WTC11 (cell line): ENCODE measurements around the gene NFATC1. TPM values are rescaled to one million over a fixed set of nuclear protein-coding genes. Genes with fewer than 3 reads are reported as not detected.

Experiments
- ATAC-seq: fragments of 200-7000 bp; cut with Tn5 transposase; 2 replicates; pipeline ENCODE4 v1.10.0; 2021; ENCODE audit warnings: mild to moderate bottlenecking, moderate library complexity
- CTCF ChIA-PET: fragments of 300-600 bp; sonication (Branson Sonifier 250); formaldehyde crosslinking; loops from one replicate; lab custom pipeline; 2021; ENCODE audit warnings: antibody characterized with exemption; lab: Charles Lee
- POLR2A ChIA-PET: fragments of 350-600 bp; sonication (Branson Sonifier 250); formaldehyde crosslinking; loops from one replicate; lab custom pipeline; 2021; ENCODE audit warnings: antibody characterized with exemption; lab: Charles Lee
- DNase-seq: peaks from one replicate; pipeline ENCODE4 v3.0.0; 2021; ENCODE audit warnings: low spot score
- H3K27ac Mint-ChIP-seq: 2 replicates; pipeline ENCODE4 v1.8.0; 2021; ENCODE audit warnings: mixed read lengths
- H3K27me3 Mint-ChIP-seq: 2 replicates; pipeline ENCODE4 v1.8.0; 2021; ENCODE audit warnings: low read depth, mild to moderate bottlenecking, moderate library complexity, mixed read lengths
- H3K36me3 Mint-ChIP-seq: 2 replicates; pipeline ENCODE4 v1.8.0; 2021; ENCODE audit warnings: mixed read lengths
- H3K4me1 Mint-ChIP-seq: 2 replicates; pipeline ENCODE4 v1.8.0; 2022; ENCODE audit warnings: mixed read lengths
- H3K4me3 Mint-ChIP-seq: 2 replicates; pipeline ENCODE4 v1.8.0; 2021; ENCODE audit warnings: mild to moderate bottlenecking, moderate library complexity, mixed read lengths
- H3K9me3 Mint-ChIP-seq: 2 replicates; pipeline ENCODE4 v1.8.0; 2021; ENCODE audit warnings: mixed read lengths
- FOXP1 ChIP-seq: sonication (generic); formaldehyde crosslinking; IDR thresholded peaks from 2 replicates; pipeline ENCODE4 v1.8.0; 2022; ENCODE audit warnings: missing genetic modification reagents, mild to moderate bottlenecking, moderate library complexity, borderline replicate concordance
- IRF2 ChIP-seq: sonication (generic); formaldehyde crosslinking; IDR thresholded peaks from 2 replicates; pipeline ENCODE4 v1.8.0; 2022; ENCODE audit warnings: low read depth, missing genetic modification reagents, borderline replicate concordance
- NR1H2 ChIP-seq: sonication (generic); formaldehyde crosslinking; IDR thresholded peaks from 2 replicates; pipeline ENCODE4 v1.9.0; 2021; ENCODE audit warnings: mild to moderate bottlenecking, moderate library complexity, missing genetic modification reagents
- ZNF263 ChIP-seq: sonication (generic); formaldehyde crosslinking; IDR thresholded peaks from 2 replicates; pipeline ENCODE4 v1.8.1; 2022; ENCODE audit warnings: low read depth, mild to moderate bottlenecking, moderate library complexity, missing genetic modification reagents
- ZNF396 ChIP-seq: fragments of 250-450 bp; sonication (Bioruptor Pico); IDR thresholded peaks from 2 replicates; pipeline ENCODE4 v1.8.0; 2021; ENCODE audit warnings: mild to moderate bottlenecking, moderate library complexity, borderline replicate concordance
- ZNF423 ChIP-seq: fragments of 250-450 bp; sonication (Bioruptor Pico); IDR thresholded peaks from 2 replicates; pipeline ENCODE4 v2.1.2; 2022; ENCODE audit warnings: mild to moderate bottlenecking, moderate library complexity
- total RNA-seq: library from RNA; stranded (reverse); gene quantifications from 3 replicates; pipeline ENCODE4 v1.2.3, GENCODE V29; 2021
- TF ChIP-seq, protein P1 (sequence below): sonication (generic); formaldehyde crosslinking; IDR thresholded peaks from 2 replicates; pipeline ENCODE4 v1.8.1; 2023; ENCODE audit warnings: mild to moderate bottlenecking, missing genetic modification reagents
- TF ChIP-seq, protein P2 (sequence below): sonication (generic); formaldehyde crosslinking; IDR thresholded peaks from 2 replicates; pipeline ENCODE4 v1.8.0; 2023; ENCODE audit warnings: missing genetic modification reagents, mild to moderate bottlenecking, borderline replicate concordance
- TF ChIP-seq, protein P3 (sequence below): sonication (generic); formaldehyde crosslinking; IDR thresholded peaks from 2 replicates; pipeline ENCODE4 v1.8.1; 2022; ENCODE audit warnings: mild to moderate bottlenecking, moderate library complexity, missing genetic modification reagents
- TF ChIP-seq, protein P4 (sequence below): fragments of 250-450 bp; sonication (Bioruptor Pico); conservative IDR thresholded peaks from 2 replicates; pipeline ENCODE4 v1.9.0; 2021; ENCODE audit warnings: mild to moderate bottlenecking
- TF ChIP-seq, protein P5 (sequence below): fragments of 250-450 bp; sonication (Bioruptor Pico); IDR thresholded peaks from 2 replicates; pipeline ENCODE4 v1.9.0; 2021; ENCODE audit warnings: mild to moderate bottlenecking, borderline replicate concordance
- TF ChIP-seq, protein P6 (sequence below): sonication (generic); formaldehyde crosslinking; IDR thresholded peaks from 2 replicates; pipeline ENCODE4 v1.8.1; 2023; ENCODE audit warnings: mild to moderate bottlenecking, missing genetic modification reagents
- TF ChIP-seq, protein P7 (sequence below): sonication (generic); formaldehyde crosslinking; IDR thresholded peaks from 2 replicates; pipeline ENCODE4 v1.8.1; 2022; ENCODE audit warnings: low read depth, mild to moderate bottlenecking, moderate library complexity, missing genetic modification reagents, borderline replicate concordance

Gene NFATC1
- total RNA-seq, 1 experiment from 2014 or later = 20.2 TPM

DNA sequence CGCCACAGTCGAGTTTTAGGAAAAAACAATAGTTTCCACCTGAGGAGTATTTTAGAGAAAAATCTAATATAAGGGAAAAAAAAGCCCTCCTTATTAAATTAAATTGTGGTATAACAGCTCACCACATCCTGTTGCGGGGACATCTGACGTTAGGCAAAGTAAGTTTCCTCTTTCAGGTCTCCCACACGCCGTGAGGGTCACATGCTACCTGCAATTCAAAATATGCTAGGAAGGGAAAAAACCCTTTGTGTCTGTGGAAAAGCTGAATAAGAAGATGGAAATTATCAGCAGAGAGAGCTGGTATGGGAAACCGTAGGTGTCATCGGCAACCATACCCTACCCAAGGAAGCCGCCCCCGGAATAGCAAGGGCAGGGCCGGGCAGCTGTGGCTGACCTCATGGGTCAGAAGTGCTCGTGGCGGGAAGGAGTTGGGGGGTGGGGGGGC is 128.0 kb downstream of the NFATC1 start:
- Mint-ChIP-seq H3K4me1 (peaks cover 6% of the 10 kb centered on the region; the same call in 1 of the 2 replicates), H3K4me3 (no peak overlapping the region), H3K27ac (no peak overlapping the region), H3K36me3 (no peaks in the 10 kb centered on the region; the same call in 1 of the 2 replicates), H3K9me3 (no peaks in the 10 kb centered on the region), H3K27me3 (no peaks in the 10 kb centered on the region; the same call in 1 of the 2 replicates)
- no peak for DNase-seq
- no peak for ATAC-seq
- ChIA-PET CTCF (interaction anchor here (1.2 kb wide), 1 partner anchor 12 kb away, joined by 3 read pairs; no protein-coding TSS in a partner anchor), POLR2A (no interaction called here)
- TF ChIP-seq IRF2 (CRISPR knock-in tag) (no peak), NR1H2 (CRISPR knock-in tag) (no peak), FOXP1 (CRISPR knock-in tag) (no peak), ZNF396 (no peak), ZNF423 (no peak), ZNF263 (CRISPR knock-in tag) (no peak)
- TF ChIP-seq, protein P1, sequence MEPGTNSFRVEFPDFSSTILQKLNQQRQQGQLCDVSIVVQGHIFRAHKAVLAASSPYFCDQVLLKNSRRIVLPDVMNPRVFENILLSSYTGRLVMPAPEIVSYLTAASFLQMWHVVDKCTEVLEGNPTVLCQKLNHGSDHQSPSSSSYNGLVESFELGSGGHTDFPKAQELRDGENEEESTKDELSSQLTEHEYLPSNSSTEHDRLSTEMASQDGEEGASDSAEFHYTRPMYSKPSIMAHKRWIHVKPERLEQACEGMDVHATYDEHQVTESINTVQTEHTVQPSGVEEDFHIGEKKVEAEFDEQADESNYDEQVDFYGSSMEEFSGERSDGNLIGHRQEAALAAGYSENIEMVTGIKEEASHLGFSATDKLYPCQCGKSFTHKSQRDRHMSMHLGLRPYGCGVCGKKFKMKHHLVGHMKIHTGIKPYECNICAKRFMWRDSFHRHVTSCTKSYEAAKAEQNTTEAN = no peak
- TF ChIP-seq, protein P2, sequence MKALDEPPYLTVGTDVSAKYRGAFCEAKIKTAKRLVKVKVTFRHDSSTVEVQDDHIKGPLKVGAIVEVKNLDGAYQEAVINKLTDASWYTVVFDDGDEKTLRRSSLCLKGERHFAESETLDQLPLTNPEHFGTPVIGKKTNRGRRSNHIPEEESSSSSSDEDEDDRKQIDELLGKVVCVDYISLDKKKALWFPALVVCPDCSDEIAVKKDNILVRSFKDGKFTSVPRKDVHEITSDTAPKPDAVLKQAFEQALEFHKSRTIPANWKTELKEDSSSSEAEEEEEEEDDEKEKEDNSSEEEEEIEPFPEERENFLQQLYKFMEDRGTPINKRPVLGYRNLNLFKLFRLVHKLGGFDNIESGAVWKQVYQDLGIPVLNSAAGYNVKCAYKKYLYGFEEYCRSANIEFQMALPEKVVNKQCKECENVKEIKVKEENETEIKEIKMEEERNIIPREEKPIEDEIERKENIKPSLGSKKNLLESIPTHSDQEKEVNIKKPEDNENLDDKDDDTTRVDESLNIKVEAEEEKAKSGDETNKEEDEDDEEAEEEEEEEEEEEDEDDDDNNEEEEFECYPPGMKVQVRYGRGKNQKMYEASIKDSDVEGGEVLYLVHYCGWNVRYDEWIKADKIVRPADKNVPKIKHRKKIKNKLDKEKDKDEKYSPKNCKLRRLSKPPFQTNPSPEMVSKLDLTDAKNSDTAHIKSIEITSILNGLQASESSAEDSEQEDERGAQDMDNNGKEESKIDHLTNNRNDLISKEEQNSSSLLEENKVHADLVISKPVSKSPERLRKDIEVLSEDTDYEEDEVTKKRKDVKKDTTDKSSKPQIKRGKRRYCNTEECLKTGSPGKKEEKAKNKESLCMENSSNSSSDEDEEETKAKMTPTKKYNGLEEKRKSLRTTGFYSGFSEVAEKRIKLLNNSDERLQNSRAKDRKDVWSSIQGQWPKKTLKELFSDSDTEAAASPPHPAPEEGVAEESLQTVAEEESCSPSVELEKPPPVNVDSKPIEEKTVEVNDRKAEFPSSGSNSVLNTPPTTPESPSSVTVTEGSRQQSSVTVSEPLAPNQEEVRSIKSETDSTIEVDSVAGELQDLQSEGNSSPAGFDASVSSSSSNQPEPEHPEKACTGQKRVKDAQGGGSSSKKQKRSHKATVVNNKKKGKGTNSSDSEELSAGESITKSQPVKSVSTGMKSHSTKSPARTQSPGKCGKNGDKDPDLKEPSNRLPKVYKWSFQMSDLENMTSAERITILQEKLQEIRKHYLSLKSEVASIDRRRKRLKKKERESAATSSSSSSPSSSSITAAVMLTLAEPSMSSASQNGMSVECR (CRISPR knock-in tag) = no peak
- TF ChIP-seq, protein P3, sequence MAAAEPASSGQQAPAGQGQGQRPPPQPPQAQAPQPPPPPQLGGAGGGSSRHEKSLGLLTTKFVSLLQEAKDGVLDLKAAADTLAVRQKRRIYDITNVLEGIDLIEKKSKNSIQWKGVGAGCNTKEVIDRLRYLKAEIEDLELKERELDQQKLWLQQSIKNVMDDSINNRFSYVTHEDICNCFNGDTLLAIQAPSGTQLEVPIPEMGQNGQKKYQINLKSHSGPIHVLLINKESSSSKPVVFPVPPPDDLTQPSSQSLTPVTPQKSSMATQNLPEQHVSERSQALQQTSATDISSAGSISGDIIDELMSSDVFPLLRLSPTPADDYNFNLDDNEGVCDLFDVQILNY (CRISPR knock-in tag) = no peak
- TF ChIP-seq, protein P4, sequence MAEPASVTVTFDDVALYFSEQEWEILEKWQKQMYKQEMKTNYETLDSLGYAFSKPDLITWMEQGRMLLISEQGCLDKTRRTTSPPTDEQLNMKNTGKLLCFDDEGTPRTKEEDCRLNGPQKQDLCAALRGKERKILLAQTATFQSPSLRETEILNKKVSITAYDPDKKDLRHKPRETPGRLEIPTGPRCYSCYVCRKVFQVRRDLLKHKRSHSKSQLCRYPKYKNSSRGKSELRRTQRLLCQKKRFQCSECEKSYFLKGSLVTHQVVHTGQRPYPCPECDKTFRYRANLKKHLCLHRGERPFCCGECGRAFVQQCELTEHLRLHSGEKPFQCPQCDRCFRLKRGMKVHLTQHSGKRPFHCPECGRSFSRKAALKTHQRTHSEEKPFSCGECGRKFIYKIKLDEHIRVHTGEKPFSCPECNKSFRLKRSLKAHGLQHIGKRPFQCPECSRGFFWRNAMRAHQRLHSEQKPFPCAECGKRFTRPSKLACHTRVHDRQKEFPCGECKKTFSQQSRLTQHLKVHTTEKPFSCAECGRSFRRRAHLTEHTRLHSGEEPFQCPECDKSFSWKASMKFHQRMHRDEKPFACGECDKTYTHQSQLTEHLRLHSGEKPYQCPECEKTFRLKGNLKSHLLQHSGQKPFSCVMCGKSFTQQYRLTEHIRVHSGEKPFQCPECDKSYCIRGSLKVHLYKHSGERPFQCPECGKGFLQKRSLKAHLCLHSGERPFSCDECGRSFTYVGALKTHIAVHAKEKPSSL (CRISPR knock-in tag) = no peak
- TF ChIP-seq, protein P5, sequence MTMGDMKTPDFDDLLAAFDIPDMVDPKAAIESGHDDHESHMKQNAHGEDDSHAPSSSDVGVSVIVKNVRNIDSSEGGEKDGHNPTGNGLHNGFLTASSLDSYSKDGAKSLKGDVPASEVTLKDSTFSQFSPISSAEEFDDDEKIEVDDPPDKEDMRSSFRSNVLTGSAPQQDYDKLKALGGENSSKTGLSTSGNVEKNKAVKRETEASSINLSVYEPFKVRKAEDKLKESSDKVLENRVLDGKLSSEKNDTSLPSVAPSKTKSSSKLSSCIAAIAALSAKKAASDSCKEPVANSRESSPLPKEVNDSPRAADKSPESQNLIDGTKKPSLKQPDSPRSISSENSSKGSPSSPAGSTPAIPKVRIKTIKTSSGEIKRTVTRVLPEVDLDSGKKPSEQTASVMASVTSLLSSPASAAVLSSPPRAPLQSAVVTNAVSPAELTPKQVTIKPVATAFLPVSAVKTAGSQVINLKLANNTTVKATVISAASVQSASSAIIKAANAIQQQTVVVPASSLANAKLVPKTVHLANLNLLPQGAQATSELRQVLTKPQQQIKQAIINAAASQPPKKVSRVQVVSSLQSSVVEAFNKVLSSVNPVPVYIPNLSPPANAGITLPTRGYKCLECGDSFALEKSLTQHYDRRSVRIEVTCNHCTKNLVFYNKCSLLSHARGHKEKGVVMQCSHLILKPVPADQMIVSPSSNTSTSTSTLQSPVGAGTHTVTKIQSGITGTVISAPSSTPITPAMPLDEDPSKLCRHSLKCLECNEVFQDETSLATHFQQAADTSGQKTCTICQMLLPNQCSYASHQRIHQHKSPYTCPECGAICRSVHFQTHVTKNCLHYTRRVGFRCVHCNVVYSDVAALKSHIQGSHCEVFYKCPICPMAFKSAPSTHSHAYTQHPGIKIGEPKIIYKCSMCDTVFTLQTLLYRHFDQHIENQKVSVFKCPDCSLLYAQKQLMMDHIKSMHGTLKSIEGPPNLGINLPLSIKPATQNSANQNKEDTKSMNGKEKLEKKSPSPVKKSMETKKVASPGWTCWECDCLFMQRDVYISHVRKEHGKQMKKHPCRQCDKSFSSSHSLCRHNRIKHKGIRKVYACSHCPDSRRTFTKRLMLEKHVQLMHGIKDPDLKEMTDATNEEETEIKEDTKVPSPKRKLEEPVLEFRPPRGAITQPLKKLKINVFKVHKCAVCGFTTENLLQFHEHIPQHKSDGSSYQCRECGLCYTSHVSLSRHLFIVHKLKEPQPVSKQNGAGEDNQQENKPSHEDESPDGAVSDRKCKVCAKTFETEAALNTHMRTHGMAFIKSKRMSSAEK (CRISPR knock-in tag) = no peak
- TF ChIP-seq, protein P6, sequence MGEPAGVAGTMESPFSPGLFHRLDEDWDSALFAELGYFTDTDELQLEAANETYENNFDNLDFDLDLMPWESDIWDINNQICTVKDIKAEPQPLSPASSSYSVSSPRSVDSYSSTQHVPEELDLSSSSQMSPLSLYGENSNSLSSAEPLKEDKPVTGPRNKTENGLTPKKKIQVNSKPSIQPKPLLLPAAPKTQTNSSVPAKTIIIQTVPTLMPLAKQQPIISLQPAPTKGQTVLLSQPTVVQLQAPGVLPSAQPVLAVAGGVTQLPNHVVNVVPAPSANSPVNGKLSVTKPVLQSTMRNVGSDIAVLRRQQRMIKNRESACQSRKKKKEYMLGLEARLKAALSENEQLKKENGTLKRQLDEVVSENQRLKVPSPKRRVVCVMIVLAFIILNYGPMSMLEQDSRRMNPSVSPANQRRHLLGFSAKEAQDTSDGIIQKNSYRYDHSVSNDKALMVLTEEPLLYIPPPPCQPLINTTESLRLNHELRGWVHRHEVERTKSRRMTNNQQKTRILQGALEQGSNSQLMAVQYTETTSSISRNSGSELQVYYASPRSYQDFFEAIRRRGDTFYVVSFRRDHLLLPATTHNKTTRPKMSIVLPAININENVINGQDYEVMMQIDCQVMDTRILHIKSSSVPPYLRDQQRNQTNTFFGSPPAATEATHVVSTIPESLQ (CRISPR knock-in tag) = no peak
- TF ChIP-seq, protein P7, sequence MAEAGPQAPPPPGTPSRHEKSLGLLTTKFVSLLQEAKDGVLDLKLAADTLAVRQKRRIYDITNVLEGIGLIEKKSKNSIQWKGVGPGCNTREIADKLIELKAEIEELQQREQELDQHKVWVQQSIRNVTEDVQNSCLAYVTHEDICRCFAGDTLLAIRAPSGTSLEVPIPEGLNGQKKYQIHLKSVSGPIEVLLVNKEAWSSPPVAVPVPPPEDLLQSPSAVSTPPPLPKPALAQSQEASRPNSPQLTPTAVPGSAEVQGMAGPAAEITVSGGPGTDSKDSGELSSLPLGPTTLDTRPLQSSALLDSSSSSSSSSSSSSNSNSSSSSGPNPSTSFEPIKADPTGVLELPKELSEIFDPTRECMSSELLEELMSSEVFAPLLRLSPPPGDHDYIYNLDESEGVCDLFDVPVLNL = no peak
